ENCODE results near the gene KISS1.

Gene KISS1

GRCh38 chr1:204186597-204186996 is 9.7 kb downstream of the KISS1 start:
- in situ Hi-C loops (cut with HindIII; ENCODE audit: low sequenced_read_pairs), result no loop called here
- TF ChIP-seq, protein P1, sequence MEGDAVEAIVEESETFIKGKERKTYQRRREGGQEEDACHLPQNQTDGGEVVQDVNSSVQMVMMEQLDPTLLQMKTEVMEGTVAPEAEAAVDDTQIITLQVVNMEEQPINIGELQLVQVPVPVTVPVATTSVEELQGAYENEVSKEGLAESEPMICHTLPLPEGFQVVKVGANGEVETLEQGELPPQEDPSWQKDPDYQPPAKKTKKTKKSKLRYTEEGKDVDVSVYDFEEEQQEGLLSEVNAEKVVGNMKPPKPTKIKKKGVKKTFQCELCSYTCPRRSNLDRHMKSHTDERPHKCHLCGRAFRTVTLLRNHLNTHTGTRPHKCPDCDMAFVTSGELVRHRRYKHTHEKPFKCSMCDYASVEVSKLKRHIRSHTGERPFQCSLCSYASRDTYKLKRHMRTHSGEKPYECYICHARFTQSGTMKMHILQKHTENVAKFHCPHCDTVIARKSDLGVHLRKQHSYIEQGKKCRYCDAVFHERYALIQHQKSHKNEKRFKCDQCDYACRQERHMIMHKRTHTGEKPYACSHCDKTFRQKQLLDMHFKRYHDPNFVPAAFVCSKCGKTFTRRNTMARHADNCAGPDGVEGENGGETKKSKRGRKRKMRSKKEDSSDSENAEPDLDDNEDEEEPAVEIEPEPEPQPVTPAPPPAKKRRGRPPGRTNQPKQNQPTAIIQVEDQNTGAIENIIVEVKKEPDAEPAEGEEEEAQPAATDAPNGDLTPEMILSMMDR (IDR thresholded peaks at IDR 0.05; ENCODE audit: low read depth, low read length), result no peak
- DNase-seq (ENCODE audit: low read depth, low spot score), result no peak
- no peak overlapping the region for H3K4me3 ChIP-seq (ENCODE audit: low read depth, low read length)

DNA sequence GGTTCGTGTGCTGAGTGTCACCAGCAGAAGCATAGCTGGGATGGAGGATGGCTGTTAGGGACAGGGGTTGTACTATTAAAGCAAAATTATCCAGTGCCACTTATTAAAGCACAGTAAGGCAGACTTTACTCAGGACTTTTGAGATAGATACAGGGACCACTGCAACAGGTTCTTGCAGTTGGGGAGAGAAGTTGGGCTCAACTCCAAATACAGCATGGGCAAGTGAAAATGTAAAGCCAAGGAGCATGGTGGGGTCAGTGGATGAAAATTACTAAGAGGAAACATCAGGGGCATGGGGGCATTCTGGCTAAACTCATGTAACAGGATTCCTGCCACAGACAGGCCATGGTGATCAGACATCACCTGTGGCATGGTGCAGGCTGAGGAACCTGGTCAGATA is 15.2 kb downstream of the KISS1 start:
- in situ Hi-C loops (cut with HindIII; ENCODE audit: low sequenced_read_pairs), result no loop called here
- TF ChIP-seq, protein P1 (IDR thresholded peaks at IDR 0.05; ENCODE audit: low read depth, low read length), result no peak
- H3K4me3 ChIP-seq (ENCODE audit: low read depth, low read length), result no peak overlapping the region
- DNase-seq (ENCODE audit: low read depth, low spot score), result no peak

DNA sequence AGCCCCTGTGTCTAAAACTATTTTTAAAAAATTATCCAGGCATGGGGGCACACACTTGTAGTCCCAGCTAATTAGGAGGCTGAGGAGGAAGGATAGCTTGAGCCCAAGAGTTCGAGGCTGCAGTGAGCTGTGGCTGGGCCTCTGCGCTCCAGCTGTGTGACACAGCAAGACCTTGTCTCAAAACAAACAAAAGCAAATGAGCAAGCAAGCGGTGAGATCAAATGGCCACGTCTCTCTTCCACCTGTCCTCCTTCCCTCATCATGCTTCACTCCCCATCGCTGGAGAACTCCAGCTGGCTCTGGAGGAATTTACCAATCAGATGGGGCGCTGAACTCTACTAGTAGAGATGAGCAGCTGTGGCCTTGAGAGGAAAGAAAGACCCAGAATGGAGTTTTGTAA is 16.2 kb downstream of the KISS1 start:
- in situ Hi-C loops (cut with HindIII; ENCODE audit: low sequenced_read_pairs), result no loop called here
- H3K4me3 ChIP-seq (ENCODE audit: low read depth, low read length), result no peak overlapping the region
- DNase-seq (ENCODE audit: low read depth, low spot score), result no peak
- TF ChIP-seq, protein P1 (IDR thresholded peaks at IDR 0.05; ENCODE audit: low read depth, low read length), result no peak

GRCh38 chr1:204178487-204179281 is 17.6 kb downstream of the KISS1 start:
- no peak overlapping the region for H3K4me3 ChIP-seq (ENCODE audit: low read depth, low read length)
- TF ChIP-seq, protein P1 (IDR thresholded peaks at IDR 0.05; ENCODE audit: low read depth, low read length), result no peak
- no peak for DNase-seq (ENCODE audit: low read depth, low spot score)
- in situ Hi-C loops (cut with HindIII; ENCODE audit: low sequenced_read_pairs), result no loop called here

DNA sequence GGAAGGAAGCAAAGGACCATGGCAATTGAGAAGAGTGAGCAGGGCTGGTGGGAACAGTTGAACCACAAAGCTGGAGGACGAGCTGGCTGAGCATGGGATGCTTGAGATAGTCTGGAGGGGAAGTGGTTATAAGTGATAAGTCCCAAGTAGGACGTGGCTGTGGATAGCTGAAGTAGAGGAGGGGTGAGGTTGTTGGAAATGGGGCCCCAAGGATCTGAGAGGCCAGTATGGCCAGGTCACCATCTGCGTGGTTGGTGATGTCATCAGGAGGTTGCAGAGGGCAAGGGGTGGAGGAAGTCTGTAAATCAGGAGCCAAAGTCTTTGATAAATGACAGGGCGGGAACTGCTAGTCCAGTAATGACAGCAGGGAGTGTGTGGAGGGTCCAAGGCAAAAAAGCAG is 19.2 kb downstream of the KISS1 start:
- TF ChIP-seq, protein P1 (IDR thresholded peaks at IDR 0.05; ENCODE audit: low read depth, low read length), result no peak
- DNase-seq (ENCODE audit: low read depth, low spot score), result no peak
- in situ Hi-C loops (cut with HindIII; ENCODE audit: low sequenced_read_pairs), result no loop called here
- H3K4me3 ChIP-seq (ENCODE audit: low read depth, low read length), result no peak overlapping the region

DNA sequence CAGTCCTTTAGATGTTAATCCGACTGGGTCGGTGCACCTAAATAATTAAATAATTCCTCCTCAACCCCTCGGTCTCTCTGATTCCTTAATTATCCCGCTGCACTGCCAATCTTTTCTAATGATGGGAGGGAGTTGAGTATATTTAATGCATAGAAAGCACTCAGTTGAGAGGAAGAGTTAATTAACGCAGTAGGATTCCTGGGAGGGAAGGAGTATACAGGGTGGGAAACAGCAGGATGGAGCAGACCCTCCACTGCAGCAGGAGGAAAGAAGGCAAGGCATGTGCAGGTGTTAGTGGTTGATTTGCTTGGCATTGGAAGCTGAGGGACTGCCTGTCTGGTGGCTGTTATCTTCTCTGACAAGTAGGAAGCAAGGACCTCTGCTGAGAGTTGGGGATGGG is 20.2 kb downstream of the KISS1 start:
- DNase-seq (ENCODE audit: low read depth, low spot score), result no peak
- in situ Hi-C loops (cut with HindIII; ENCODE audit: low sequenced_read_pairs), result no loop called here
- H3K4me3 ChIP-seq (ENCODE audit: low read depth, low read length), result no peak overlapping the region

More for the DNA sequence above, 20.2 kb downstream of the KISS1 start:
- TF ChIP-seq, protein P1 (IDR thresholded peaks at IDR 0.05; ENCODE audit: low read depth, low read length), result no peak
